GF-D8 (cell line): ENCODE data around the gene ENPP3.
A peak's percentile ranks its signal among the peaks of the same experiment; 100 is the strongest.

ENCODE experiments used
- DNase-seq: peaks from one replicate; lab custom pipeline; 2025; lab: John Stamatoyannopoulos, UW

The ENPP3 gene

DNA sequence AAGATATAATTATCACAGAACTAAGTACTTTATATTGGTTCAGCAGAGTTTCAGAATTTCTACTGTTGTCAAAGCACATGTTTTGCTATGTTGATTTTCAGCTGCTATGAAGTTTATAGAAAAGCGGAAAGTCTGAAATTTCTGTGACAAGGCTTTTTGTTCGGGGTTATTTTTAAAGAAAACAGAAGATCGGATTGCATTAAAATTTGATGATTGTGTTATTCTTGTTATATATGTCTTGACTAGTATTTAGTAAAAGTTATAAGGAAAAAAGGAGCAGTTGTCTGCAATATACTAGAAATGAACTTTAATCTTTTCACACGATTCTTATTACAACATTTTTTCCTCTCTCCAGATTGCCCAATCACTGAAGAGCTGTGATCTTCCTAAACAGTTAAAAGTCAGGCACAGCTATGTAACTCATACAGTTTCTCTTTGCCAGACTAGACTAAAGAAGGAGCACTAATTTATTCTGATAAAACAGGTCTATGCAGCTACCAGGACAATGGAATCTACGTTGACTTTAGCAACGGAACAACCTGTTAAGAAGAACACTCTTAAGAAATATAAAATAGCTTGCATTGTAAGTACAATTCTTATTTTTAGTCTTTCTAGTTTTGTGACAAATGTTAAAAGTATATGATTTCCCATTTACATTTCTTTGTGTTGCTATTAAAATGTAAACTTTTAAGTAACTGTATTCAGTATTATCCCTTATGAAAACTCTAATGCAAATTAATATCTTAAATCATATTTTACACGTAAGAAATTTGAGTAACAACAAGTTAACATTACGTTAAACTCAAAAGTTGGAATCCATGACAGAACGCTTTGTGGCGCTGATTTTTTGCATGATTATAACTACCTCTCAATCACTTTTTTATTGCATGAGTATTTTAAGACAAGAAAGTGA is at the start of gene ENPP3:
Gene ENPP3 (plus strand): TSS at position 423 of the 913 bp plus-strand sequence. CDS start 83 bp downstream, at position 506.
- DNase-seq: no peak

DNA sequence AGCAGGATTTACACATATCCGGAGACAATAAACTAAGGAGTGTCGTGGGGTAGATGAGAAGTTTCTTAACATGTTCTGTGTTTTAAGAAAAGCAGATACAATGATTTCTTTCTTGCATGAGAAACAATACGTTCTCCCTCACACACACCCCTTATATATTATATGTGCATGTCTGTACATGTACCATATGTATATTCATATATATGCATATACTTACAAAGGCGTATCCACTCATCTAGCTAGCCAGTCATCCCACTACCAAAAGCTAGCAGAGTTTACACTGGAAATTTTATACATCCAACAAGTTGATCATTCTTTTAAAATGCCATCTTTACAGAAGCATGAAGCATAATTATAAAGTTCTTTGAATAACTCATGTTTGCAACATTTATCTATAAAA is 49.2 kb upstream of the ENPP3 start:
- DNase-seq: no peak

GRCh38 chr6:131588643-131589042 is 48.5 kb upstream of the ENPP3 start:
- no peak for DNase-seq

DNA sequence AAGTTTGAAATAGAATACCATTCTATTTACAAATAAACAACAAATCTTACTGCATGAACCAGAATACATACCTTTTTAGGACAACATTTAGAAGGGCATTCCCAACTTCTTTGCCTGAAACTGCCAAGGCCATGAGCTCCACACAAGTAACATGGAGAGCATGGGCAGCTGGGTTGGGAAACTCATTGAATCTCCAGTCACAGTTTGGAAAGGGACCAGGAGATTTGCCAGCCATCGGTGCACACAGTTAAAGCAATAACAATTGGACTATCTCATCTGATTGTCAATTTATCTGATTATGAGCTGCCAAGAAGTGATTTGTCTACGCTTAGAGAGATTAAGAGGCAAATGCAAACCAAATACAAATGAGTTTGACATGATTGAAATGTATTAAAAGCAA is 44.2 kb upstream of the ENPP3 start:
- DNase-seq: no peak

GRCh38 chr6:131594074-131594473 is 43.0 kb upstream of the ENPP3 start:
- DNase-seq: no peak

- no peak for DNase-seq
Observed at GRCh38 chr6:131597446-131597845, 39.7 kb upstream of the ENPP3 start.

GRCh38 chr6:131600716-131601115 is 36.4 kb upstream of the ENPP3 start:
- DNase-seq: no peak

DNA sequence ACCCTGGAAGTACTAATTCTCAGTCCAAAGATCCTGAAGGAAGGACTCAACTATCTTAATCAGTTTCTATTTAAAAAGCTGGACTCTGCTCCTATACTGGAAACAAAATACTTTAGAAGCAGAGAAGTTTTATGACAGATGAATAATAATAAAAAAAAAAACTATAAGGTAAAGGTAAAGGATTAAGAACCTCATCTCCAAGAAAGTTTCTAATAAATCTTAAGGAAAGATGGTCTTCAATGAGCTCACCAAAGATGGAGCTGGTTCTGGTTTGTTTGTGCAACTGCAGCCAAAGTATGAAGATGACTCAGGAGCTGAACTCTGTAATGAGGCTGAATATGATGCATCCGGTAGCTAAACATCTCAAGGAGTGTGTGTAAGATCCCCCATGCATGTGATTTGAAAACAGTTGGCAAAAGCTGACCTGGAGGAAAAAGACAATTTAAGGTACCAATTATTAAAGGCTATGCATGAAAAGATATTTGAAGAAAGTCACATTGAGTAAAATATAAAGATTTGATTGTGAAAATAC is 34.3 kb upstream of the ENPP3 start:
- DNase-seq: no peak

- no peak for DNase-seq
Observed at GRCh38 chr6:131613296-131613925, 23.7 kb upstream of the ENPP3 start.

DNA sequence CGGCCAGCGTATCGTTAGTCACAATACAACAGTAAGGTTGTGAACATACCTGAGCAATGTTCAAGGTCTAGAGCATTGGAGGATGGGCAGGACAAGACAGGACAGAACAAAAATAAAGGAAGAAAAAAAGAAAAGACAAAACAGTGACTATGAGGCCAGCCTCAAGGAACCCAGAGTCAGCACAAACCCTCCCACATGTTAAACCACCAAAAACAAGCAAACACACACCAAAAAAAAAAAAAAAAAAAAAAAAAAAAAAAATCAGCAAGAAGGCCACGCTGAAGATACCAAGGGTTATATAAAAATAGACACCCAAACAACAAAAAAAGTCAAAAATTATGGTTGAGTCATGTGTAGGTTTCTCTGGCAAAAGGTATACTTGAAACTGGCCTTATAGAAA is 21.8 kb upstream of the ENPP3 start:
- DNase-seq: no peak

GRCh38 chr6:131627724-131628682 is 9.1 kb upstream of the ENPP3 start, which contains the start of gene MED23:
Gene MED23, minus strand, starts transcription at chr6:131628242. Its CDS starts 193 bp downstream, at chr6:131628049.
- peak; percentile 77 for DNase-seq

DNA sequence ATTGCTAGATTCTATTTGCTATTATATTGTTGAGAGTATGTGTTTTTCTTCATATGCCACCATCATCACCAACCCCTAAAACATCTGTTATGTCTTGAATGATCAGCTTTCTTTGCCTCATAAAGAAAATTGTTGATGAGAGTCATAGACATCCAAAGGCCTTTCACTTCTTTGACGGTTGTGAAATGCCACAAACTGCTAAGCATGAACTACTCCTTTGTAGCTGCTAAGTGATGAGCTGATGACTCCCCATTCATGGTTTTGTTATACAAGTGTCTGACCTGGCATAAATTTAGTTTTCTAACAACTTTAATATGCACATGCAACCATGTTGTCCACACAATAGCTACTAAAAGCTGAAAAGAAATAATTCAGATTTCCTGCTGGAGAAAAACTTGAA is 8.4 kb upstream of the ENPP3 start:
- no peak for DNase-seq

- DNase-seq: no peak
Observed at GRCh38 chr6:131629651-131630050, 7.5 kb upstream of the ENPP3 start.

DNA sequence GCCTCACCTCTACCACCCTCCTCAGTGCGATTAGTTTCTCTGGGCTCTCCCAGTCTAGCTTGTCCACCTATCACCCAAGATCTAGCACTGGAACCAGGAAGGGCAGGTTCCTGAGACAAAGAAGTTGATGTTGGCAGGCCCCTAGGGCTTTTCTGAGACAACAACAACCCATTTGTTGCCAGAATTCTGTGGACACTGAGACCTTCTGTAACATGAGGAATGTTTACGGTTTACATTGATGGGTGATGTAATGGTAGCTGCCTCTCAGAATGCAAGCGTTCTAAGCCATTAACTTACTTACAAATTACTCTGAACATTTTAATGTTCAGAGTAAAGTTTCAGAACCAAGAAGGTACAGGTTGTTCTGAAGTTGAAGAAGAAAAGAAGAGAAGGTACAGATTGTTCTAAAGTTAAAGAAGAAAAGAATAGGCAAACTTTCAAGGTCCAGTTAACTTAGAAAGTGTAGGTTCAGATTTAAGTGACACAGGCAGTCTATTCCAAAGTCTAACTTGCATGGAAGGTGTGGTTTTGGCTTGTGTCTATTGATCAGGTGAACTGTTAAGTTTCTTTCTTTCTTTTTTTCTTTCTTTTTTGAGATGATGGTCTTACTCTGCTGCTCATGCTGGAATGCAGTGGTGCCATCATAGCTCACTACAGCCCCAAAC is 5.3 kb upstream of the ENPP3 start:
- no peak for DNase-seq

GRCh38 chr6:131635384-131636340 is 1.4 kb upstream of the ENPP3 start:
- DNase-seq: no peak

DNA sequence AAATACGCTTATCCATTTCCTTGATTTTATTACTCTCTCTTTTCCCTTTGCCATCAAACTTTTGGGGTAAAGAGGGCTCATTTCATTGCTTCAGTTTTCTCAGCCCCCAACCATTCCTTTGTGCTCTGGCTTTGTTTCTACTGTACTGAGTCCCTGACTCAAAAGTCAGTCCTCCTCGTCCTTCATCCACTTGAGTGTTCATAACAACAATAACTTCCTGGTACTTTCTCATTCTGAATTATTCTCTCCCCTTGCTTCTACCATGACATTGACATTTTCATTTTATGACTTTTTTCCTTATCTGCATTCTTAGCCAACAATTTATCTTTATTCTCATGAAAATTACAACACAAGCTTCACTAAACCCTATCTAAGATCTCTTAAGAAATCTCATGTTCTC is 911 bp downstream of the ENPP3 start:
- no peak for DNase-seq

DNA sequence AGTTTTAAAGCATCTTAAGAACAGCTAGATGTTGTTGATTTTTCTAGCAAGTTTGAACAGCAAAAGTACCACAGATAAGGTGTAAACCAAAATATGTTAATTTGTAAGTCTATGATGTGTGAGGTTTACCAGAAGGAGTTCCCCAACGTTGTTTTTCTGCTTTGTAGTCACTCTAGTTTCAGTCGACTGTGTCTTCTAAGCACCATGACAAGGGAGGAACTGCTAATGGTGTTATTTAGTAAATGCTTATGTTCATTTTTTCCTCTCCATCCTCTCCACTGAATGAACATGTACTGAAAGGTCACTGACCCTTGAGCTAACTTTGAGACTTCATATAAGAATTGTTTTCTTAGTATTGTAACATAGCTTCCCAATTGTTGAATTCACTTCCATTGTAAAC is 3.0 kb downstream of the ENPP3 start:
- DNase-seq: no peak

GRCh38 chr6:131640576-131640975 is 3.5 kb downstream of the ENPP3 start:
- no peak for DNase-seq

DNA sequence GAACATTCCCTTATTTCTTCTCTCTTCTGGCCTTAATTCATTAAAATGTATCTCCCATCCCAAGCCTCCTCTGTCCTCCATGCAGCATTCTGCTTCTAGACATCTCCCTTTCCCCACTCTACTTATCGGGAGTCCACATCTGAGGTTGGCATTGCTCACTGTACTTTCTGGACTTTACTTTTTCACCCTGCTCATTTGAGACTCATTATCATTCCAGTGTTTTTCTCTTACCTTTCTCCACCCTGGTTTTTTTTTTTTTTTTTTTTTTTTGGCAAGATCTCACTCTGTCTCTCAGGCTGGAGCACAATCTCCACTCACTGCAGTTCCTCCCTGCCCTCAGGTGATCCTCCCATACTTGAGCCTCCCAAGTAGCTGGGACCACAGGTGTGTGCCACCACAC is 4.5 kb downstream of the ENPP3 start:
- DNase-seq: no peak

DNA sequence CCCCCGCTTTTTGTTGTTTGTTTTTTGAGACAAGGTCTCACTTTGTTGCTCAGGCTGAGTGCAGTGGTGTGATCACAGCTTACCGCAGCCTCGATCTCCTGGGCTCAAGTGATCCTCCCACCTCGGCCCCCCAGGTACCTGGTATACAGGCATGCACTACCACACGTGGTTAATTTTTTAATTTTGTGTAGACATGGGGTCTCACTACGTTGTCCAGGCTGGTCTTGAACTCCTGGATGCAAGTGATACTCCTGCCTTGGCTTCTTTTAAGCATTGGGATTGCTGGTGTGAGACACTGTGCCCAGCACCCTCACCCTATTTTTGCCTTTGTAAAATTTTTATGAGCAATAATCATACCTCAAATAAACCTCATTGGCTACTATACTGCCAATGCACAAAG is 5.5 kb downstream of the ENPP3 start:
- no peak for DNase-seq
